ENCODE results near the gene AMPD3.
"Not testable (repeated sequence)": the region's sequence is repeated elsewhere in the genome, so short reads cannot be mapped to it uniquely, and the experiment has no call there.

The AMPD3 gene

GRCh38 chr11:10418950-10419310, 36.1 kb upstream of the AMPD3 start:
- no peak overlapping the region for H3K27ac ChIP-seq
- no peak for TF ChIP-seq CTCF (conservative IDR thresholded peaks at IDR 0.05)

- H3K27ac ChIP-seq, result no peak overlapping the region
- TF ChIP-seq CTCF (conservative IDR thresholded peaks at IDR 0.05), result no peak
These were observed 28.6 kb upstream of the AMPD3 start for GRCh38 chr11:10426475-10426874.

- no peak for TF ChIP-seq CTCF (conservative IDR thresholded peaks at IDR 0.05)
- H3K27ac ChIP-seq, result no peak overlapping the region
These were observed 26.6 kb upstream of the AMPD3 start for GRCh38 chr11:10428453-10428852.

GRCh38 chr11:10429526-10429925, 25.5 kb upstream of the AMPD3 start:
- no peak for TF ChIP-seq CTCF (conservative IDR thresholded peaks at IDR 0.05)

GRCh38 chr11:10432493-10432892, 22.6 kb upstream of the AMPD3 start:
- peak overlapping the region; percentile 10; the same call in 1 of the 2 replicates for H3K27ac ChIP-seq

More at GRCh38 chr11:10429526-10429925, 25.5 kb upstream of the AMPD3 start:
- no peak overlapping the region for H3K27ac ChIP-seq

GRCh38 chr11:10432971-10433370, 22.1 kb upstream of the AMPD3 start:
- H3K27ac ChIP-seq, result no peak overlapping the region
- TF ChIP-seq CTCF (conservative IDR thresholded peaks at IDR 0.05), result no peak

More at GRCh38 chr11:10432493-10432892, 22.6 kb upstream of the AMPD3 start:
- no peak for TF ChIP-seq CTCF (conservative IDR thresholded peaks at IDR 0.05)

GRCh38 chr11:10436224-10436623, 18.8 kb upstream of the AMPD3 start:
- no peak for TF ChIP-seq CTCF (conservative IDR thresholded peaks at IDR 0.05)
- H3K27ac ChIP-seq, result no peak overlapping the region

- H3K27ac ChIP-seq, result not testable (repeated sequence)
These were observed 18.4 kb upstream of the AMPD3 start for GRCh38 chr11:10436683-10437082.
